Measurements from ENCODE around the gene MRPS17.

DNA sequence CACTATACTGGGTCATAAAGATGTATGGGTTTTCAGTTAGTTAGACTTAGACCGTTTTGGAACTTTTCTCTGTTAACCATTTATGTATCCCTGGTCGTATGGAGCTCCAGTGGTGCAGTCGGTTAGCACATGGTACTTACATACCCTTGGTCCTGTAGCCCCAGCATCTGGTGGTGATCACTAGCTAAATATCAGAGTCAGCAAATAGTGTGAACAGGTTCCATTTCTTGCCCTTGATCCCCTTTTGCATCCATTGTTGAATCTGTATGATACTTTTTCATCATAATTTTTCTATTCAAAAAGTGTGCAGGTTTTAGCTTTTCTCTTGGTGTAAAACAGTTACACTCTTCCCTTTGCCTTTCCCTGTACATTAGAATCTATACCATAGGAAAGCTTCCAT is 28.6 kb downstream of the MRPS17 start:
- TF ChIP-seq, protein P1, sequence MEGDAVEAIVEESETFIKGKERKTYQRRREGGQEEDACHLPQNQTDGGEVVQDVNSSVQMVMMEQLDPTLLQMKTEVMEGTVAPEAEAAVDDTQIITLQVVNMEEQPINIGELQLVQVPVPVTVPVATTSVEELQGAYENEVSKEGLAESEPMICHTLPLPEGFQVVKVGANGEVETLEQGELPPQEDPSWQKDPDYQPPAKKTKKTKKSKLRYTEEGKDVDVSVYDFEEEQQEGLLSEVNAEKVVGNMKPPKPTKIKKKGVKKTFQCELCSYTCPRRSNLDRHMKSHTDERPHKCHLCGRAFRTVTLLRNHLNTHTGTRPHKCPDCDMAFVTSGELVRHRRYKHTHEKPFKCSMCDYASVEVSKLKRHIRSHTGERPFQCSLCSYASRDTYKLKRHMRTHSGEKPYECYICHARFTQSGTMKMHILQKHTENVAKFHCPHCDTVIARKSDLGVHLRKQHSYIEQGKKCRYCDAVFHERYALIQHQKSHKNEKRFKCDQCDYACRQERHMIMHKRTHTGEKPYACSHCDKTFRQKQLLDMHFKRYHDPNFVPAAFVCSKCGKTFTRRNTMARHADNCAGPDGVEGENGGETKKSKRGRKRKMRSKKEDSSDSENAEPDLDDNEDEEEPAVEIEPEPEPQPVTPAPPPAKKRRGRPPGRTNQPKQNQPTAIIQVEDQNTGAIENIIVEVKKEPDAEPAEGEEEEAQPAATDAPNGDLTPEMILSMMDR (IDR thresholded peaks at IDR 0.05; ENCODE audit: poor library complexity): no peak
- TF ChIP-seq EZH2 (IDR thresholded peaks at IDR 0.05; ENCODE audit: borderline replicate concordance): no peak

All from hepatocyte (in vitro differentiated cells).